CD4-positive, alpha-beta T cell treated with Interferon gamma for 1 hour (primary cell): ENCODE measurements around the gene SPRN.
"Not testable (repeated sequence)": the region's sequence is repeated elsewhere in the genome, so short reads cannot be mapped to it uniquely, and the experiment has no call there.

Experiments used
- DNase-seq: peaks from one replicate; pipeline ENCODE4 v3.0.0-alpha.2; 2020

Gene SPRN

DNA sequence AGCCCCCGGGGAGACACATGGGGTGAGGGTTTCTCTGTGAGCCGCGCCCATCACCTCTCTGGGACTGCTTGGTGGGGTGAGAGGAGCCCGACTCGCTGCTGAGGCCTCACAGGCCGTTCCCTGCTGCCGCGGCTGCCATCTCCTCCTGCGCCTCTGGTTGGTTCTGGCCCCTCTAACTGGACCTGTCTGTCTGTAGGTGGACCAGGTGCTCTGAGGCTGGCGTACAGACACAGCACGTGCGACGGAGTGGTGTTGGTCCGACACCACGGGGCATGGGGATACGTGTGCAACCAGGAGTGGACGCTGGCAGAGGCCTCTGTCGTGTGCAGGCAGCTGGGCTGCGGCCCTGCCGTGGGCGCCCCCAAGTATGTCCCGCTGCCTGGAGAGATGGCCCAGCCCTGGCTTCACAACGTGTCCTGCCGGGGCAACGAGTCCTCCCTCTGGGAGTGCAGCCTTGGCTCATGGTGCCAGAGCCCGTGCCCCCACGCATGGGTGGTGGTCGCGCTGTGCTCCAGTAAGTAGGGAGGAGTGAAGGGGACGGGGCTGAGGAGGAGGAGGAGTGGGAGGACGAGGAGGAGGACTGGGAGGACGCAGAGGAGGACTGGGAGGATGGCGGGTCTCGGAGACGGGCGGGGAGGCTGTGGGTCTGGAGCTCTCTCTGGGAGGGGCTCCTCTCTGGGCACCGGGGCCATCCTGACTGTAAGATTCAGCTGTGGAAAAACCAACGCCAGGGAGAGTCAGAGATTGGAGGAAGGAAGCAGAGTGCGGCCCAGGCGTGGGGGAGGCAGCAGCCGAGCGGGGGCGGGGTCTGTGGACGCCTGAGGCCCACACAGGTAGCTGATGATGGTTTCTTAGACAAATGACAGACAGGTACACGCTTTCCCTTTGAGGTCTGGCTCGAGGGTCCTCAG, 31.9 kb upstream of the SPRN start:
- no peak for DNase-seq

GRCh38 chr10:133455611-133456031, 31.2 kb upstream of the SPRN start:
- no peak for DNase-seq

- DNase-seq: no peak
These were observed 30.8 kb upstream of the SPRN start for GRCh38 chr10:133455196-133455595.

DNA sequence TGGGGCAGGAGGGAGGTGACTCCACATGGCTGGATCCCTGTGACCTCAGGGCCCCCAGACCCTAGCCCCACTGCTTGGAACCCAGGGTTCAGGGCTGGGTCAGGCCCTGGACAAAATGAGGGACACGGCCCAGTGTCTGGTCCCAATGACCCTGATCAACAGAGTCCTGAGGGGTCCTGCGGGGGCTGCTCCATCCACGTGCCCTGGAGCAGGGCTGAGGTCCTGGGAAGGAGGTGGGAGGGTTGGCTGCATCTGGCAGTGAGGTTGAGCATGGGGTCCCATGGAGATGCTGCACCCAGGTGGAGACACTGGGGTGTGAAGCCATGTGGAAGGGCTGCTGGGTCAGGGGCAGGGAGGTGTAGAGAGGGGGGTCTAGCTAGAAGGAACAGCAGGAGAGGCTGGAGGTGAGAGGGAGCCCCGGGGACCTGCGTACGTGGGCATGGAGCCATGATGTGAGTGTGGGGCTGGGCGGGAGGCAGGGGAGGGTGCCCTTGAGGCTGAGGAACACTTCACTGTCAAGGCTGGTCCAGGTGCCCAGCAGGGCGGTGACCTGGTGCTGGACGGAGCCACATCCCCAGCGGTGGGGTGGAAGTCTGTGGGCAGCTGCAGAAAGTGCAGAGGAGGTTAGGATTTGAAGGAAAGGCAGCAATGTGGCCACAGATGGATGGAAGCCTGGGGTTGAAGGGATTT, 29.9 kb upstream of the SPRN start:
- no peak for DNase-seq

DNA sequence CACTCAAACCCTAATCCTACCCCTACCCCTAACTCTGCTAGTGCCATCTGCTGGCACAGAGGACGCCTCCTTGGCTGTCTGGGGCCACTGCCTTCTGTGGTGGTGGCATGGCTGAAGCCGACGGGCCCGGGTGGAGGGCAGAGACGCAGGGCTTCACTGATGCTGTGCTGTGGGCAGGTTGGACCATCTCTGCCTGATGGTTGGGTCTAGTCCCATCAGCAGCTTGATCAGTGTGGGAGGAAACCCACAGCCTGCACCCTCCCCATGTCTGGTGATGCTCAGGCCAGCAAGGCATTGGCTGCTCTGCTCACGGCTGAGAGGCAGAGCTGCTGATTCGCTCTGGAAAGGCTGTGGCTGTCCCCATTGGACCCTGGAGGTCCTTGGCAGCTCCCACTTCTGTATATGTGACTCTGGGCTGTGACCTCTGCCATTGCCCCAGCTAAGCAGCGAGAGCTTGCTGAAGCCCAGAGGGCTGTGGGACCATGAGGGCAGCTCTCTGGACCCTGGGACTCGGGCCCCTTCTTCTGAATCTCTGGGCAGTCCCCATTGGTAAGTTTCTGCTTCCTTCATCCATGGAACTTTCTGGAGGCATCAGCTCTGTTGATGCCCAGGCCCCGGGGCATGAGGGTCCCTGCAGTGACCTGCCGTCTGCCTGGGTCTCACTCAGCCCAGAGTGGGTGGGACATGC, 29.2 kb upstream of the SPRN start, which contains the start of gene SCART1:
TSS of gene SCART1 (plus strand) at position 430 of the 688 bp plus-strand sequence. CDS start at position 483, 53 bp downstream.
- DNase-seq: peak; percentile 28

DNA sequence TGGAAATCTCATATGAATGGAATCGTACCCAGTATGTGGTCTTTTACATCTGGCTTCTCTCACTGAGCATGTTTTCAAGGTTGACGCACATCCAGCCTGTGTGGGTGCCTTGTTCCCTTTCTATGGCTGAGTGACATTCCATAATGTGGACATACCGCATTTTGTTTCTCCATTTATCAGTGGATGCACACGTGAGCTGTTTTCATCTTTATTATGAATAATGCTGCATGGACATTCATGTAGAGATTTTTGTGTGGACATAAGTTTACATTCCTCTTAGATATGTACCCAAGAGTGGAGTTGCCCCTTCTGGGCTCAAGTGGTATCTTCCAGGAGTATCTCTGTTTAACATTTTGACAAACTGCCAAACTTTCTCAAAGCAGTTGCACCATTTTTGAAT, 28.0 kb upstream of the SPRN start:
- no peak for DNase-seq

DNA sequence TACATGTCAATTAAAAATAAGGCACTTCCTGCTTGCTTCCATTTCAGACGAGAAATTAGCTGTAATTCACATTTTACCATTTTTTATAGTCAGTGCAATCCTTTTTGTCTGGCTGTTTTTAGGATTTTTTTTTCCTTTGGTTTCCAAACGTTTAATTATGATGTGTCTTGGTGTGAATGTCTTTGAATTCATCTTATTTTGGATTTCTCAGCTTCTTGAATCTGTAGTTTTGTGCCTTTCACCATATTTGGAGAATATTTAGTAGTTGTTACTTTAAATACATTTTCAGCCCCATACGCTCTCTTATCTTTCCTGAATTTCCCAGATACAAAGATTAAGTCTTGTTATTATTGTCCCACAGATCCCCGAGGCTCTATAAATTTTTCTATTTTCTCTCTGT, 26.9 kb upstream of the SPRN start:
- DNase-seq: no peak

- no peak for DNase-seq
These were observed 23.7 kb upstream of the SPRN start for GRCh38 chr10:133448120-133448519.

DNA sequence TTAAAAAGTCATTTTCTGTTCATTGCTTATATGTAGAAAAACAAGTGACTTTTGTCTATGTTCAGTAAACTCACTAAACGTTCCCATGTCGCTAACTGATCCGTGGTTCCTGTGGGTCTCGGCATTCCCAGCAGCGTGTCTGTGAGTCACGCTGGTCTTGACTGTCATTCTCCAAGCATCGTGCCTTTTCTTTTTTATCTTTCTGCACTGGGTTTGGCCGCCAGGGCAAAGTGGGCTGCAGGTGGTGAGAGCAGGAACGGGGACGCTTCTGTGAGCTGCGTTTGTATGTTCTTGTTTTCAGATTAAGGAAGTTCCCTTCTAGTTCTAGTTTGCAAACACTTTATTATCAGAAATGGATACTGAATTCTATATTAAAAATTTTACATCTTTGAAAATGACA, 22.6 kb upstream of the SPRN start:
- no peak for DNase-seq

DNA sequence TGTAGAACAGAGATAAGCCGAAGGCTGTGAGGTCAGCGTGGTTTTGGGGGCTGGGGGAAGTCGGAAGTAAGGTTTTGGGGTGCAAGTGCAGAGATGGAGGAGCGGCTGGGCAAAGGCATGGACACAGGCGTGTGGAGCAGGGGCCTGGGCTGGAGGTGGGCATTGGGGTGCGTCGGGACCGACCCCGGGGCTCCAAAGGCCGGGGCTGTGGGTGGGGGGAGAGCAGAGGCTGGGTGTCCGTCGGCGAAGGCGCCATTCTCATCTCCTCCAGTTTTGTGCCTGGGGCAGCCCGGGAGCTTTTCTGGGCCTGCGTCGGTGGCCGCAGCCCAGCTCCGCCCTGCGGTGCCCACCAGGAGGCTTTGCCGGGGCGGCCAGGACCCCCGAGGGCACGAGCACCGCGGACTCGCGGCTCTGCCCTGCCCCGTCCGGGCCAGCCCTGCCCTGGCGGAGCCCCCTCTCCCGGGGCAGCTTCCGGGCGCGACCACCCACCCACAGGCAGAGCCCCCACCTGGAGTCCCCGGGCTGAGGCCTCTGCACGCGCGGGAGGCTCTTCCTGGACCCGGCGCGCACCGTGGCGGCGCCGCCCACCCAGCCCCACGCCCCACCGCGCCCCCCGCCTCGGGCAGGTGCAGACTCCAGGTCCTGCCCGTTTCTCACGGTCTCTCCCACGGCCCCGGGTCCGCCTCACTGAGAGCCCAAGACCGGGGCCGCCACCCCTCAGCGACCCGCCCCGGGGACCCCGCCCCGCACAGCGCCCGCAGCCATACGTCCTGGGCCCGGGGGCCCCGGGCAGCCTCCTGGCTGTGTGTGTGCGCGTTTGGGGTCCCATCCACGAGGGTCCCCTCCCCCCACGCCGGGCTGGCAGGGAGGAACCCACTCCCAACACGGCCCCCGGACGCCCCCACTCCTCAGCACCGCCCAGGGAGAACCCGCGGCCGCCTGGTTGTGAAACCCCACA, 21.6 kb upstream of the SPRN start:
- DNase-seq: no peak

DNA sequence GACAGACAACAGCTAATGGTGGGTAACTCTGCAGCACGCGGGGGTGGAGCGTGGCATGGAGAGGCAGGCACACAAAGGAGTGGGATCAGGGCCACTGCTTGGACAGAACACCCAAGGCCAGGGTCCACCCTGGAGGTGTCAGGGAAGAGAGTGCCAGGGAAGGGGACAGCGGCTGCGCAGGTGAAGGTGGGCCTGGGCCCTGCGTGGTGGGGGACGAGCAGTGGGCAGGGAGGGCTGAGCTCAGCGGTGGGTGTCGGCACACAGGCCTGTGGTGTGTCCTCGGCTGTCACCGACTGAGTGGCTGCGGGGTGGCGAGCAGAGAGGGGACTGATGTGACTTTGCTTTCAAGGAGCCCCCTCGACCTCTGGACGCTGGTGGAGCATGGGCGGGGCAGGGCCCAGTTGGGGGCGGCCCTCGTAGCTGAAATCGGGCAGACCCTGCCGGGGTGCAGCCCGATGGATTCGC, 20.9 kb upstream of the SPRN start:
- no peak for DNase-seq

- no peak for DNase-seq
These were observed 20.2 kb upstream of the SPRN start for GRCh38 chr10:133444342-133445267.

- no peak for DNase-seq
These were observed 18.8 kb upstream of the SPRN start for GRCh38 chr10:133442967-133443924.

DNA sequence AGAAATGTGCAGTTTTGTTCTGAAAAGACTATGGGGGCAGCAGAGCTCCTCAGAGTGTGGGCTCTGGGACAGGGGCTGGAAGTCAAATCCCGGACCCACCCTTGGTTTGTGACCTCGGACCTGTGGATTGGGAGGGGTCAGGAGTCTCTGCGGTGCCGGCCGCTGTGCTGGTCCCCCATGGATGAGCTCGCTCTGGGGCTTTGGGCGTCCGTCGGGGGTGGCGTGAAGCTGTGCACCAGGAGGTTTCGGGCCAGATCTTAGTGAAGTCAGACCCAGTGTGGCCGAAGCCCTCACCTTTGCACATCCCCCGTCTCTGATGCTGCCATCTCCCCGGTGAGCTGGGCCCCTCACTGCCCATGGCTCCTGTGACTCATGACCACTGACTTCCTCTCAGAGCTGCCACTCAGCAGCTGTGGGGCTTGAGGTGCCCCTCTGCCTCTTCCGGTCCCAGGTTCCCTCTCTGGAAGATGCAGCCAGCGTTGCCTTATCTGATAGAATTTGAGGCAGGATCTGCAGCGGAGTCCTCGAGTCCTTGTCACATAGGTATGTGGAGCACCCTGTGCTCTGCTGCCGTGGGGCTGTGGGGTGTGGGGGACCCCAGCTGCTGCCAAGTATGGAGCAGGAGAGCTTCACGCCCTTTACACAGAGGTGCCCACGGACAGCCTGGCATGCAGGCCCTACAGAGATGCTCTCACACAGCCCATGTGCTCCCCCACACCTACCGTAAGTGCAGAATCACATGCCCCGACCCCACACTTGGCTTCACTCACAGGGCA, 18.0 kb upstream of the SPRN start:
- DNase-seq: no peak

DNA sequence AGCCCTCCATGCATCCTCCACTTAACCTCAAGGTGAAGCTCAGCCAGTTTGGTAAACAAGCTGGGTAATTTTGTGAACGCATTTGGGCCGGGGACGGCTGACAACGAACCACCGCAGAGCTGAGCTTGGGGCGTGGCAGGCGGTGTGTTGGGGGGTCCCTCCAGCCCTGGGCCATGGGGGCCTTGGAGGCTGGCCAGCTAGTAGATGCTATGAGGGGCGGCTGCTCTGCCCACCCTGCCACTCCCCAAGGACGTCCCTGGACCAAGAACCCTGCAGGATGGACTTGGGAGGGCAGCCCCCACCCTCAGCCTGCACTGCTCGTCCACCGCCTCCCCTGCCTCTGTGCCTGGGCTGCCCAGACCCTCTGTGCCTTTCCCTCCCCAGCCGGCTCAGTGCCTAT, 17.4 kb upstream of the SPRN start:
- no peak for DNase-seq

DNA sequence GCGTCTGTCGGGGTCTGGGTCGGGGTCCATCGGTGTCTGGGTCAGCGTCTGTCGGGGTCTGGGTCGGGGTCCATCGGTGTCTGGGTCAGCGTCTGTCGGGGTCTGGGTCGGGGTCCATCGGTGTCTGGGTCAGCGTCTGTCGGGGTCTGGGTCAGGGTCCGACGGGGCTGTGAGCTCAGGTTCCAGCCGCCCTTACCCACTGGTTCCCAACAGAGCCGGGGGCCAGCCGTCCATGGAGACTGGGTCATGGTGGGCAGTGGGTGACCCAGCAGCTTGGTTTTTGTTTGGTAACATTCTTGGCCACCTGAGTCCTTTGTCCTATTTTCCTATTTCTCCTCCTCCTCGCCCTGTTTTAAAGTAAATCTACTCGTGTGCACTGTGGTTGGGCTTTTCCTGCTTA, 16.9 kb upstream of the SPRN start:
- not testable (repeated sequence) for DNase-seq

- DNase-seq: no peak
These were observed 16.3 kb upstream of the SPRN start for GRCh38 chr10:133440633-133441285.
